ENCODE data around the gene NCMAP.
"Not testable (repeated sequence)": the region's sequence is repeated elsewhere in the genome, so short reads cannot be mapped to it uniquely, and the experiment has no call there.

DNA sequence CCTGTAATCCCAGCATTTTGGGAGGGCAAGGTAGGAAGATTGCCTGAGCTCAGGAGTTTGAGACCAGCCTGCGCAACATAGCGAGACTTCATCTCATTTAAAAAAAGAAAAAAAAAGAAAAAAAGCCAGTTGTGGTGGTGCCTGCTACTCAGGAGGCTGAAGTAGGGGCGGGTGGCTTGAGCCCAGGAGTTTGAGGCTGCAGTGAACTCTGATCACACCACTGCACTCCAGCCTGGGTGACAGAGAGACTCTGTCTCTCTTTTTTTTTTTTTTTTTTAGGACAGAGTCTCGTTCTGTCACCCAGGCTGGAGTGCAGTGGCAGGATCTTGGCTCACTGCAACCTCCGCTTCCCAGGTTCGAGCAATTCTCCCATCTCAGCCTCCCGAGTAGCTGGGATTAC lies 26.6 kb upstream of the NCMAP start:
- TF ChIP-seq, protein P1, sequence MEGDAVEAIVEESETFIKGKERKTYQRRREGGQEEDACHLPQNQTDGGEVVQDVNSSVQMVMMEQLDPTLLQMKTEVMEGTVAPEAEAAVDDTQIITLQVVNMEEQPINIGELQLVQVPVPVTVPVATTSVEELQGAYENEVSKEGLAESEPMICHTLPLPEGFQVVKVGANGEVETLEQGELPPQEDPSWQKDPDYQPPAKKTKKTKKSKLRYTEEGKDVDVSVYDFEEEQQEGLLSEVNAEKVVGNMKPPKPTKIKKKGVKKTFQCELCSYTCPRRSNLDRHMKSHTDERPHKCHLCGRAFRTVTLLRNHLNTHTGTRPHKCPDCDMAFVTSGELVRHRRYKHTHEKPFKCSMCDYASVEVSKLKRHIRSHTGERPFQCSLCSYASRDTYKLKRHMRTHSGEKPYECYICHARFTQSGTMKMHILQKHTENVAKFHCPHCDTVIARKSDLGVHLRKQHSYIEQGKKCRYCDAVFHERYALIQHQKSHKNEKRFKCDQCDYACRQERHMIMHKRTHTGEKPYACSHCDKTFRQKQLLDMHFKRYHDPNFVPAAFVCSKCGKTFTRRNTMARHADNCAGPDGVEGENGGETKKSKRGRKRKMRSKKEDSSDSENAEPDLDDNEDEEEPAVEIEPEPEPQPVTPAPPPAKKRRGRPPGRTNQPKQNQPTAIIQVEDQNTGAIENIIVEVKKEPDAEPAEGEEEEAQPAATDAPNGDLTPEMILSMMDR (IDR thresholded peaks at IDR 0.05): not testable (repeated sequence)
- TF ChIP-seq POLR2A (IDR thresholded peaks at IDR 0.05): not testable (repeated sequence)

Measured in sigmoid colon (tissue), 3 donors.